Measurements from ENCODE around the gene COL12A1. TPM values are rescaled to one million over a fixed set of nuclear protein-coding genes. Genes with fewer than 3 reads are reported as not detected.

Gene COL12A1
- total RNA-seq, 1 experiment from 2014 or later: 10.4 TPM

GRCh38 chr6:75221116-75221515, 15.3 kb upstream of the COL12A1 start:
- BruUV-seq (replicated peaks): no TSS peak
- peaks cover 2% of the 10 kb centered on the region; the same call in 1 of the 2 replicates for H3K27me3 ChIP-seq (ENCODE audit: control insufficient read depth, insufficient read depth, low read length)
- in situ Hi-C loops (cut with HindIII; ENCODE audit: low pct_unique_long_range_greater_than_20kb, low sequenced_read_pairs) (no loop called here), intact Hi-C loops (cut with micrococcal nuclease; ENCODE audit: unreplicated experiment) (no loop called here)
- TF ChIP-seq CTCF (IDR thresholded peaks at IDR 0.05): no peak
- no peak for TF ChIP-seq SIN3A (IDR thresholded peaks at IDR 0.05; ENCODE audit: borderline replicate concordance, insufficient read depth, low read depth, low read length)
- TF ChIP-seq POLR2AphosphoS5 (IDR thresholded peaks at IDR 0.05; ENCODE audit: low read depth, low read length): no peak
- TF ChIP-seq, protein P1, sequence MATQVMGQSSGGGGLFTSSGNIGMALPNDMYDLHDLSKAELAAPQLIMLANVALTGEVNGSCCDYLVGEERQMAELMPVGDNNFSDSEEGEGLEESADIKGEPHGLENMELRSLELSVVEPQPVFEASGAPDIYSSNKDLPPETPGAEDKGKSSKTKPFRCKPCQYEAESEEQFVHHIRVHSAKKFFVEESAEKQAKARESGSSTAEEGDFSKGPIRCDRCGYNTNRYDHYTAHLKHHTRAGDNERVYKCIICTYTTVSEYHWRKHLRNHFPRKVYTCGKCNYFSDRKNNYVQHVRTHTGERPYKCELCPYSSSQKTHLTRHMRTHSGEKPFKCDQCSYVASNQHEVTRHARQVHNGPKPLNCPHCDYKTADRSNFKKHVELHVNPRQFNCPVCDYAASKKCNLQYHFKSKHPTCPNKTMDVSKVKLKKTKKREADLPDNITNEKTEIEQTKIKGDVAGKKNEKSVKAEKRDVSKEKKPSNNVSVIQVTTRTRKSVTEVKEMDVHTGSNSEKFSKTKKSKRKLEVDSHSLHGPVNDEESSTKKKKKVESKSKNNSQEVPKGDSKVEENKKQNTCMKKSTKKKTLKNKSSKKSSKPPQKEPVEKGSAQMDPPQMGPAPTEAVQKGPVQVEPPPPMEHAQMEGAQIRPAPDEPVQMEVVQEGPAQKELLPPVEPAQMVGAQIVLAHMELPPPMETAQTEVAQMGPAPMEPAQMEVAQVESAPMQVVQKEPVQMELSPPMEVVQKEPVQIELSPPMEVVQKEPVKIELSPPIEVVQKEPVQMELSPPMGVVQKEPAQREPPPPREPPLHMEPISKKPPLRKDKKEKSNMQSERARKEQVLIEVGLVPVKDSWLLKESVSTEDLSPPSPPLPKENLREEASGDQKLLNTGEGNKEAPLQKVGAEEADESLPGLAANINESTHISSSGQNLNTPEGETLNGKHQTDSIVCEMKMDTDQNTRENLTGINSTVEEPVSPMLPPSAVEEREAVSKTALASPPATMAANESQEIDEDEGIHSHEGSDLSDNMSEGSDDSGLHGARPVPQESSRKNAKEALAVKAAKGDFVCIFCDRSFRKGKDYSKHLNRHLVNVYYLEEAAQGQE (IDR thresholded peaks at IDR 0.05; ENCODE audit: insufficient read depth in 1 of 2, low read depth in 2 of 2, low read length in 1 of 2): no peak
- TF ChIP-seq TCF7L2 (IDR thresholded peaks at IDR 0.05; ENCODE audit: low read depth, low read length): no peak
- no peaks in the 10 kb centered on the region for H3K36me3 ChIP-seq (ENCODE audit: control insufficient read depth, insufficient read depth, low read length)
- DNase-seq (ENCODE audit: low read depth, low spot score) (no peak), ATAC-seq (no peak)
- CTCF ChIA-PET: no interaction called here
- no peaks in the 10 kb centered on the region for H3K4me1 ChIP-seq (ENCODE audit: control insufficient read depth, insufficient read depth, low read length)
- no peak overlapping the region for H3K27ac ChIP-seq (ENCODE audit: low read length)
- H3K4me3 ChIP-seq (ENCODE audit: low read depth in 2 of 2, low read length in 2 of 2): no peak overlapping the region
- POLR2A ChIA-PET: interaction anchor here (0.9 kb wide), 1 partner anchor 637 kb away, joined by 3 read pairs; no protein-coding TSS in a partner anchor
- no peaks in the 10 kb centered on the region for H3K9me3 ChIP-seq (ENCODE audit: control insufficient read depth, insufficient read depth, low read depth, low read length)

DNA sequence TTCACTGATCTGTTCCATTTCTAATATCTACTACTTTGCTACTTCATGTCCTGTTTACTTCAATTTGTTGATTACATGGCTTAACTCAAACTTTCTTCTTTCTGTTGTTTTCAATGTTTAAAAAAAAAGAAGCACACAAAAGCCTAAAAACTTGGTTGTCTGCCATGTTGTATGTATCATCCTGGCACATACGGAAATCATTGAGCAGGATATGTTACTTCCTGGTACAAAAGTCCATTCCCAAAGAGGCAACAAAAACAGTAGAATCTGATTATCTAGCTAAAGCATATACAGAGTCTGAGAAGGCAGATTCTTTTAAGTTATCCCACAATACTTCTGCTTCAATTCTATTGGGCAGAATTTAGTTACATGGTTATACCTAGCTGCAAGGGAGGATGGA, 14.5 kb upstream of the COL12A1 start:
- CTCF ChIA-PET: no interaction called here

More for the DNA sequence above, 14.5 kb upstream of the COL12A1 start:
- intact Hi-C loops (cut with micrococcal nuclease; ENCODE audit: unreplicated experiment) (no loop called here), in situ Hi-C loops (cut with HindIII; ENCODE audit: low pct_unique_long_range_greater_than_20kb, low sequenced_read_pairs) (no loop called here)
- no peak overlapping the region for H3K4me3 ChIP-seq (ENCODE audit: low read depth in 2 of 2, low read length in 2 of 2)
- TF ChIP-seq, protein P1 (IDR thresholded peaks at IDR 0.05; ENCODE audit: insufficient read depth in 1 of 2, low read depth in 2 of 2, low read length in 1 of 2): no peak
- TF ChIP-seq POLR2AphosphoS5 (IDR thresholded peaks at IDR 0.05; ENCODE audit: low read depth, low read length): no peak
- no peak for TF ChIP-seq TCF7L2 (IDR thresholded peaks at IDR 0.05; ENCODE audit: low read depth, low read length)
- no peak for TF ChIP-seq CTCF (IDR thresholded peaks at IDR 0.05)
- TF ChIP-seq SIN3A (IDR thresholded peaks at IDR 0.05; ENCODE audit: borderline replicate concordance, insufficient read depth, low read depth, low read length): no peak
- peaks cover 2% of the 10 kb centered on the region; the same call in 1 of the 2 replicates for H3K27me3 ChIP-seq (ENCODE audit: control insufficient read depth, insufficient read depth, low read length)
- H3K36me3 ChIP-seq (ENCODE audit: control insufficient read depth, insufficient read depth, low read length): no peaks in the 10 kb centered on the region
- H3K9me3 ChIP-seq (ENCODE audit: control insufficient read depth, insufficient read depth, low read depth, low read length): no peaks in the 10 kb centered on the region
- DNase-seq (ENCODE audit: low read depth, low spot score) (no peak), ATAC-seq (no peak)
- no TSS peak for BruUV-seq (replicated peaks)
- no peaks in the 10 kb centered on the region for H3K4me1 ChIP-seq (ENCODE audit: control insufficient read depth, insufficient read depth, low read length)
- POLR2A ChIA-PET: interaction anchor here (0.9 kb wide), 1 partner anchor 636 kb away, joined by 3 read pairs; no protein-coding TSS in a partner anchor
- H3K27ac ChIP-seq (ENCODE audit: low read length): no peak overlapping the region

All from Panc1 (cell line).